SK-N-SH (cell line): ENCODE results near the gene THPO. TPM values are rescaled to one million over a fixed set of nuclear protein-coding genes. Genes with fewer than 3 reads are reported as not detected.

Experiments
- CTCF ChIA-PET: fragments of 300-600, 350-600 bp; formaldehyde crosslinking; extraction: SDS; loops from one replicate; lab custom pipeline; 2021; lab: Yijun Ruan, JAX
- POLR2A ChIA-PET: fragments of 350-600 bp; sonication (Branson Sonifier 250); formaldehyde crosslinking; extraction: SDS; loops from one replicate; lab custom pipeline; 2020; ENCODE audit warnings: antibody characterized with exemption, inconsistent platforms; lab: Yijun Ruan, JAX
- DNase-seq: peaks from one replicate; pipeline ENCODE4 v3.0.0; 2012
- H2AFZ ChIP-seq: fragments of 200-600 bp; sonication (generic); 2 replicates; pipeline ENCODE4 v1.8.1; 2016; ENCODE audit warnings: antibody characterized with exemption, mild to moderate bottlenecking, low read depth
- H3F3A ChIP-seq: fragments of 200-600 bp; sonication (generic); replicated peaks from 2 replicates; pipeline ENCODE3; 2016; ENCODE audit warnings: antibody characterized with exemption, mild to moderate bottlenecking; ENCODE audit not compliant: insufficient read depth
- H3K27ac ChIP-seq, 2 experiments: fragments of 200-500 bp in 1 of 2; fragments of 200-600 bp in 1 of 2; sonication (Bioruptor generic) in 1 of 2; sonication (generic), shearing (Covaris generic) in 1 of 2; 2 replicates each; pipeline versions ENCODE4 v1.5.1 to v1.6.1; 2014 to 2016; ENCODE audit warnings: low read depth in 2 of 2, inconsistent platforms in 1 of 2, low read length in 1 of 2, mild to moderate bottlenecking in 1 of 2, mixed read lengths in 1 of 2
- H3K27me3 ChIP-seq: fragments of 200-600 bp; sonication (generic), shearing (Covaris generic); 2 replicates; pipeline ENCODE4 v1.6.1; 2016; ENCODE audit warnings: mixed run types; ENCODE audit not compliant: insufficient read depth
- H3K36me3 ChIP-seq, 2 experiments: fragments of 200-500 bp in 1 of 2; fragments of 200-600 bp in 1 of 2; sonication (Bioruptor generic) in 1 of 2; sonication (generic) in 1 of 2; replicated peaks in 1 of 2; 2 replicates each; pipeline versions ENCODE3 to v1.5.1; 2014 to 2016; ENCODE audit warnings: low read length in 1 of 2, mild to moderate bottlenecking in 1 of 2; ENCODE audit not compliant: insufficient read depth in 2 of 2, control insufficient read depth in 1 of 2
- H3K4me1 ChIP-seq, 2 experiments: fragments of 200-500 bp in 1 of 2; fragments of 200-600 bp in 1 of 2; sonication (Bioruptor generic) in 1 of 2; sonication (generic), shearing (Covaris generic) in 1 of 2; 2 replicates each; pipeline versions ENCODE4 v1.5.1 to v1.6.1; 2014 to 2016; ENCODE audit warnings: low read depth in 1 of 2, low read length in 1 of 2, mixed run types in 1 of 2; ENCODE audit not compliant: insufficient read depth in 2 of 2, control insufficient read depth in 1 of 2
- H3K4me2 ChIP-seq: fragments of 200-600 bp; sonication (generic), shearing (Covaris generic); 2 replicates; pipeline ENCODE4 v1.6.1; 2017; ENCODE audit warnings: mixed run types
- H3K4me3 ChIP-seq, 2 experiments: fragments of 200-500 bp in 1 of 2; fragments of 200-600 bp in 1 of 2; sonication (Bioruptor generic) in 1 of 2; sonication (generic), shearing (Covaris generic) in 1 of 2; 2 replicates each; pipeline versions ENCODE4 v1.5.1 to v1.8.1; 2014 to 2016; ENCODE audit warnings: low read depth in 2 of 2, inconsistent platforms in 1 of 2, low read length in 1 of 2, mild to moderate bottlenecking in 1 of 2, mixed read lengths in 1 of 2, moderate library complexity in 1 of 2
- H3K79me2 ChIP-seq: fragments of 200-600 bp; sonication (generic); 2 replicates; pipeline ENCODE4 v1.8.1; 2017; ENCODE audit warnings: mild to moderate bottlenecking; ENCODE audit not compliant: insufficient read depth
- H3K9ac ChIP-seq: fragments of 200-600 bp; sonication (generic); 2 replicates; pipeline ENCODE4 v1.6.1; 2017; ENCODE audit warnings: mixed run types
- H3K9me2 ChIP-seq: fragments of 200-600 bp; sonication (generic); 2 replicates; pipeline ENCODE4 v1.6.1; 2017; ENCODE audit warnings: mixed run types
- H3K9me3 ChIP-seq: fragments of 200-600 bp; sonication (generic); 2 replicates; pipeline ENCODE4 v1.6.1; 2017; ENCODE audit warnings: mixed run types, mild to moderate bottlenecking, moderate library complexity
- H4K20me1 ChIP-seq: fragments of 200-600 bp; sonication (generic); 2 replicates; pipeline ENCODE4 v1.6.1; 2017; ENCODE audit warnings: mild to moderate bottlenecking, mixed run types; ENCODE audit not compliant: insufficient read depth
- EP300 ChIP-seq, 2 experiments: IDR thresholded peaks; 2 replicates each; pipeline versions ENCODE4 v1.4.0 to v1.6.1; 2012; ENCODE audit warnings: borderline replicate concordance in 1 of 2, low read depth in 1 of 2, low read length in 1 of 2
- EZH2phosphoT487 ChIP-seq: fragments of 200-600 bp; sonication (generic); IDR thresholded peaks from 2 replicates; pipeline ENCODE4 v1.6.1; 2017; ENCODE audit warnings: low read depth, mixed run types, mild to moderate bottlenecking, antibody characterized with exemption, moderate library complexity, borderline replicate concordance
- FOSL2 ChIP-seq: IDR thresholded peaks from 2 replicates; pipeline ENCODE4 v1.4.0; 2012; ENCODE audit warnings: low read depth, mild to moderate bottlenecking, moderate library complexity, borderline replicate concordance
- FOXM1 ChIP-seq: IDR thresholded peaks from 2 replicates; pipeline ENCODE4 v1.4.0; 2012; ENCODE audit warnings: low read depth, mild to moderate bottlenecking
- GABPA ChIP-seq: IDR thresholded peaks from 2 replicates; pipeline ENCODE4 v1.4.0; 2012; ENCODE audit warnings: low read depth, mild to moderate bottlenecking
- GATA2 ChIP-seq: sonication (generic); formaldehyde crosslinking; IDR thresholded peaks from 2 replicates; pipeline ENCODE4 v1.5.0; 2020; ENCODE audit warnings: mild to moderate bottlenecking, missing genetic modification reagents
- RAD21 ChIP-seq: IDR thresholded peaks from 2 replicates; pipeline ENCODE4 v1.6.1; 2012; ENCODE audit warnings: mild to moderate bottlenecking, low read length
- RFX5 ChIP-seq: IDR thresholded peaks from 2 replicates; pipeline ENCODE4 v1.6.1; 2012; ENCODE audit warnings: mild to moderate bottlenecking, improper control_type of control experiment, low read length
- RXRA ChIP-seq: IDR thresholded peaks from 2 replicates; pipeline ENCODE4 v1.4.0; 2012; ENCODE audit warnings: low read depth, mild to moderate bottlenecking, borderline replicate concordance
- SMC3 ChIP-seq: IDR thresholded peaks from 2 replicates; pipeline ENCODE4 v1.6.1; 2012; ENCODE audit warnings: low read depth, low read length, improper control_type of control experiment
- TEAD4 ChIP-seq: IDR thresholded peaks from 2 replicates; pipeline ENCODE4 v1.4.0; 2012; ENCODE audit warnings: mild to moderate bottlenecking, borderline replicate concordance; ENCODE audit not compliant: insufficient read depth
- WGBS: methylation state at CpG from one replicate; pipeline ENCODE4 v1.1.6; 2017; ENCODE audit warnings: low lambda C conversion rate; 5-methylcytosine and 5-hydroxymethylcytosine counted together
- polyA plus RNA-seq, 3 experiments: library from polyadenylated mRNA; depleted of rRNA; stranded (reverse); fragments of >200 nt; gene quantifications; 2 replicates each; pipeline ENCODE4 v1.2.3, GENCODE V29; 2012
- TF ChIP-seq, protein P1 (sequence below): fragments of 200-600 bp; sonication (generic); IDR thresholded peaks from 2 replicates; pipeline ENCODE4 v1.6.1; 2017; ENCODE audit warnings: antibody characterized with exemption, mild to moderate bottlenecking, moderate library complexity
- TF ChIP-seq, protein P2 (sequence below): fragments of 150-350 bp; IDR thresholded peaks from 2 replicates; pipeline ENCODE4 v1.6.1; 2017; ENCODE audit warnings: antibody characterized with exemption, low read length, low read depth, borderline replicate concordance
- TF ChIP-seq, protein P3 (sequence below): IDR thresholded peaks from 2 replicates; pipeline ENCODE4 v1.4.0; 2012; ENCODE audit warnings: low read depth, borderline replicate concordance
- TF ChIP-seq, protein P4 (sequence below): IDR thresholded peaks from 2 replicates; pipeline ENCODE4 v1.4.0; 2012; ENCODE audit warnings: low read depth, borderline replicate concordance
- TF ChIP-seq, protein P5 (sequence below): IDR thresholded peaks from 2 replicates; pipeline ENCODE4 v1.6.1; 2012; ENCODE audit warnings: mild to moderate bottlenecking, low read depth, low read length, moderate library complexity
- TF ChIP-seq, protein P6 (sequence below): IDR thresholded peaks from 2 replicates; pipeline ENCODE4 v1.4.0; 2012; ENCODE audit warnings: low read depth

The THPO gene
- polyA plus RNA-seq, 1 of the 3 experiments (the other 2 are of a cell fraction), result 0.07 TPM

DNA sequence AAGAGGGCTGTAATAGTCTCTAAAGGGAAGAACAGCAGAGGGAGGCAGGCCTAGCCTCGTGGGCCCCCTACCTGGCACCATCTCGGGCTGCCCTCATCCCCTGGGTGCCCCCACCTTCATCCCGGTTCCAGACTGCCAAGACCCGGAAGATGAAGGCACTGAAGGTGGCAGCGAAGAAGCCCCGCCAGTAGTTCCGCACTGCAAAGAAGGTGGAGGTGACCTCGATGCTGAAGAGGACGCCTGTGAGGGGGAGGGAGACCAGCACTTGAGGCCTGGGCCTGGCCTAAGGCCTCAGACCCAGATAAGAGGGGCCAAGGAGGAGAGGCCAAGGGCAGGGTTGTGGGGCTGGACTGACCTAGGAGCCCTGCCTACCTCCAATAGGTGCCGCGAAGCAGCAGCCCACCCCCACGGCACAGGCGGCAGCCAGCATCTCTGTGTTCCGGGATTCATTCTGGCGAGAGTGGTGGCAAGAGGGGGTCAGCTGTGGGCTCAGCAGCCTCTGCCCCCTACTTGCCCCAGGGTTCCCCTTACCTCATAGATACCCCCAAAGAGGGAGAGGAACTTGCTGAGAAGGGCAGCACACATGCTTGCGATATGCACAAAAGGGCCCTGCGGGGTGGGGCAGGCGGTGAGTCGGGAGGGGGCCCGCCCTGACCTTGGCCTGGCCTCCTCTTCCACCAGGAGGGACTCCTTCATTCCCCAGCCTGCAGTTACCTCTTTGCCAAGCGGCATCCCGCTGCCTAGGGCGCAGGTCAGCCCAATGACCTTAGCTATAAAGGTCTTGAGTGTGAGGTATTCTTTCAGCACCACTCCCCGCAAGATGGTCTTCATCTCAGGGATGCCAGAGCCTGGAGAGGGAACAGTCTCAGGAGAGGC lies 20.5 kb downstream of the THPO start:
- Histone ChIP-seq H3K79me2 (peaks cover 16% of the 10 kb centered on the region; the same call in 1 of the 2 replicates), H4K20me1 (no peaks in the 10 kb centered on the region), H3K36me3 (peaks cover 0 to 31% of the 10 kb centered on the region in 2 experiments), H3K9me2 (no peaks in the 10 kb centered on the region), H2AFZ (no peak overlapping the region), H3K27me3 (no peaks in the 10 kb centered on the region), H3K4me1 (peaks cover 4 to 15% of the 10 kb centered on the region in 2 experiments; a peak in 2 of 4 replicates), H3K9ac (no peak overlapping the region), H3F3A (peaks cover 7% of the 10 kb centered on the region), H3K4me3 (no peak overlapping the region), H3K4me2 (no peak overlapping the region), H3K27ac (no peak overlapping the region), H3K9me3 (no peaks in the 10 kb centered on the region)
- WGBS, result 96% methylated on average over 8 of the region's 24 CpGs
- no peak for DNase-seq
- TF ChIP-seq, protein P1, sequence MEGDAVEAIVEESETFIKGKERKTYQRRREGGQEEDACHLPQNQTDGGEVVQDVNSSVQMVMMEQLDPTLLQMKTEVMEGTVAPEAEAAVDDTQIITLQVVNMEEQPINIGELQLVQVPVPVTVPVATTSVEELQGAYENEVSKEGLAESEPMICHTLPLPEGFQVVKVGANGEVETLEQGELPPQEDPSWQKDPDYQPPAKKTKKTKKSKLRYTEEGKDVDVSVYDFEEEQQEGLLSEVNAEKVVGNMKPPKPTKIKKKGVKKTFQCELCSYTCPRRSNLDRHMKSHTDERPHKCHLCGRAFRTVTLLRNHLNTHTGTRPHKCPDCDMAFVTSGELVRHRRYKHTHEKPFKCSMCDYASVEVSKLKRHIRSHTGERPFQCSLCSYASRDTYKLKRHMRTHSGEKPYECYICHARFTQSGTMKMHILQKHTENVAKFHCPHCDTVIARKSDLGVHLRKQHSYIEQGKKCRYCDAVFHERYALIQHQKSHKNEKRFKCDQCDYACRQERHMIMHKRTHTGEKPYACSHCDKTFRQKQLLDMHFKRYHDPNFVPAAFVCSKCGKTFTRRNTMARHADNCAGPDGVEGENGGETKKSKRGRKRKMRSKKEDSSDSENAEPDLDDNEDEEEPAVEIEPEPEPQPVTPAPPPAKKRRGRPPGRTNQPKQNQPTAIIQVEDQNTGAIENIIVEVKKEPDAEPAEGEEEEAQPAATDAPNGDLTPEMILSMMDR, result no peak
- TF ChIP-seq, protein P2, sequence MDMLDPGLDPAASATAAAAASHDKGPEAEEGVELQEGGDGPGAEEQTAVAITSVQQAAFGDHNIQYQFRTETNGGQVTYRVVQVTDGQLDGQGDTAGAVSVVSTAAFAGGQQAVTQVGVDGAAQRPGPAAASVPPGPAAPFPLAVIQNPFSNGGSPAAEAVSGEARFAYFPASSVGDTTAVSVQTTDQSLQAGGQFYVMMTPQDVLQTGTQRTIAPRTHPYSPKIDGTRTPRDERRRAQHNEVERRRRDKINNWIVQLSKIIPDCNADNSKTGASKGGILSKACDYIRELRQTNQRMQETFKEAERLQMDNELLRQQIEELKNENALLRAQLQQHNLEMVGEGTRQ, result no peak
- TF ChIP-seq, protein P3, sequence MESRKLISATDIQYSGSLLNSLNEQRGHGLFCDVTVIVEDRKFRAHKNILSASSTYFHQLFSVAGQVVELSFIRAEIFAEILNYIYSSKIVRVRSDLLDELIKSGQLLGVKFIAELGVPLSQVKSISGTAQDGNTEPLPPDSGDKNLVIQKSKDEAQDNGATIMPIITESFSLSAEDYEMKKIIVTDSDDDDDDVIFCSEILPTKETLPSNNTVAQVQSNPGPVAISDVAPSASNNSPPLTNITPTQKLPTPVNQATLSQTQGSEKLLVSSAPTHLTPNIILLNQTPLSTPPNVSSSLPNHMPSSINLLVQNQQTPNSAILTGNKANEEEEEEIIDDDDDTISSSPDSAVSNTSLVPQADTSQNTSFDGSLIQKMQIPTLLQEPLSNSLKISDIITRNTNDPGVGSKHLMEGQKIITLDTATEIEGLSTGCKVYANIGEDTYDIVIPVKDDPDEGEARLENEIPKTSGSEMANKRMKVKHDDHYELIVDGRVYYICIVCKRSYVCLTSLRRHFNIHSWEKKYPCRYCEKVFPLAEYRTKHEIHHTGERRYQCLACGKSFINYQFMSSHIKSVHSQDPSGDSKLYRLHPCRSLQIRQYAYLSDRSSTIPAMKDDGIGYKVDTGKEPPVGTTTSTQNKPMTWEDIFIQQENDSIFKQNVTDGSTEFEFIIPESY, result no peak
- TF ChIP-seq SMC3, result no peak
- no peak for TF ChIP-seq FOXM1
- no peak for TF ChIP-seq FOSL2
- no peak for TF ChIP-seq GABPA
- TF ChIP-seq TEAD4, result no peak
- TF ChIP-seq, protein P4, sequence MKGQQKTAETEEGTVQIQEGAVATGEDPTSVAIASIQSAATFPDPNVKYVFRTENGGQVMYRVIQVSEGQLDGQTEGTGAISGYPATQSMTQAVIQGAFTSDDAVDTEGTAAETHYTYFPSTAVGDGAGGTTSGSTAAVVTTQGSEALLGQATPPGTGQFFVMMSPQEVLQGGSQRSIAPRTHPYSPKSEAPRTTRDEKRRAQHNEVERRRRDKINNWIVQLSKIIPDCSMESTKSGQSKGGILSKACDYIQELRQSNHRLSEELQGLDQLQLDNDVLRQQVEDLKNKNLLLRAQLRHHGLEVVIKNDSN, result no peak
- TF ChIP-seq GATA2 (CRISPR knock-in tag), result no peak
- TF ChIP-seq RAD21, result no peak
- TF ChIP-seq EZH2phosphoT487, result no peak
- no peak for TF ChIP-seq RFX5
- TF ChIP-seq RXRA, result no peak
- TF ChIP-seq EP300 (IDR thresholded peaks at IDR 0.05; ENCODE audit: borderline replicate concordance in 1 of 2, low read depth in 1 of 2, low read length in 1 of 2), result no peak
- TF ChIP-seq, protein P5, sequence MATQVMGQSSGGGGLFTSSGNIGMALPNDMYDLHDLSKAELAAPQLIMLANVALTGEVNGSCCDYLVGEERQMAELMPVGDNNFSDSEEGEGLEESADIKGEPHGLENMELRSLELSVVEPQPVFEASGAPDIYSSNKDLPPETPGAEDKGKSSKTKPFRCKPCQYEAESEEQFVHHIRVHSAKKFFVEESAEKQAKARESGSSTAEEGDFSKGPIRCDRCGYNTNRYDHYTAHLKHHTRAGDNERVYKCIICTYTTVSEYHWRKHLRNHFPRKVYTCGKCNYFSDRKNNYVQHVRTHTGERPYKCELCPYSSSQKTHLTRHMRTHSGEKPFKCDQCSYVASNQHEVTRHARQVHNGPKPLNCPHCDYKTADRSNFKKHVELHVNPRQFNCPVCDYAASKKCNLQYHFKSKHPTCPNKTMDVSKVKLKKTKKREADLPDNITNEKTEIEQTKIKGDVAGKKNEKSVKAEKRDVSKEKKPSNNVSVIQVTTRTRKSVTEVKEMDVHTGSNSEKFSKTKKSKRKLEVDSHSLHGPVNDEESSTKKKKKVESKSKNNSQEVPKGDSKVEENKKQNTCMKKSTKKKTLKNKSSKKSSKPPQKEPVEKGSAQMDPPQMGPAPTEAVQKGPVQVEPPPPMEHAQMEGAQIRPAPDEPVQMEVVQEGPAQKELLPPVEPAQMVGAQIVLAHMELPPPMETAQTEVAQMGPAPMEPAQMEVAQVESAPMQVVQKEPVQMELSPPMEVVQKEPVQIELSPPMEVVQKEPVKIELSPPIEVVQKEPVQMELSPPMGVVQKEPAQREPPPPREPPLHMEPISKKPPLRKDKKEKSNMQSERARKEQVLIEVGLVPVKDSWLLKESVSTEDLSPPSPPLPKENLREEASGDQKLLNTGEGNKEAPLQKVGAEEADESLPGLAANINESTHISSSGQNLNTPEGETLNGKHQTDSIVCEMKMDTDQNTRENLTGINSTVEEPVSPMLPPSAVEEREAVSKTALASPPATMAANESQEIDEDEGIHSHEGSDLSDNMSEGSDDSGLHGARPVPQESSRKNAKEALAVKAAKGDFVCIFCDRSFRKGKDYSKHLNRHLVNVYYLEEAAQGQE, result no peak
- TF ChIP-seq, protein P6, sequence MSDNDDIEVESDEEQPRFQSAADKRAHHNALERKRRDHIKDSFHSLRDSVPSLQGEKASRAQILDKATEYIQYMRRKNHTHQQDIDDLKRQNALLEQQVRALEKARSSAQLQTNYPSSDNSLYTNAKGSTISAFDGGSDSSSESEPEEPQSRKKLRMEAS, result no peak
- POLR2A ChIA-PET, result interaction anchor here (0.6 kb wide), 1 partner anchor 11 kb away, joined by 3 read pairs; no protein-coding TSS in a partner anchor
- CTCF ChIA-PET, result interaction anchor here (5.3 kb wide), 1 partner anchor 18 kb away, joined by 63 read pairs; the partner anchor contains the start of gene FAM131A
